ENCODE data around the gene RYR3. TPM values are rescaled to one million over a fixed set of nuclear protein-coding genes. Genes with fewer than 3 reads are reported as not detected.

Gene RYR3
- total RNA-seq, 1 donor from 2014 or later: 0.61 TPM

- Histone ChIP-seq H3K27me3 (no peaks in the 10 kb centered on the region), H3K4me3 (no peak overlapping the region), H3K9me3 (no peaks in the 10 kb centered on the region), H3K36me3 (no peaks in the 10 kb centered on the region), H3K4me1 (no peaks in the 10 kb centered on the region), H3K27ac (no peak overlapping the region)
- intact Hi-C loops (cut with DNase I): no loop called here
- DNase-seq: no peak
- ATAC-seq: no peak
- TF ChIP-seq, protein P1, sequence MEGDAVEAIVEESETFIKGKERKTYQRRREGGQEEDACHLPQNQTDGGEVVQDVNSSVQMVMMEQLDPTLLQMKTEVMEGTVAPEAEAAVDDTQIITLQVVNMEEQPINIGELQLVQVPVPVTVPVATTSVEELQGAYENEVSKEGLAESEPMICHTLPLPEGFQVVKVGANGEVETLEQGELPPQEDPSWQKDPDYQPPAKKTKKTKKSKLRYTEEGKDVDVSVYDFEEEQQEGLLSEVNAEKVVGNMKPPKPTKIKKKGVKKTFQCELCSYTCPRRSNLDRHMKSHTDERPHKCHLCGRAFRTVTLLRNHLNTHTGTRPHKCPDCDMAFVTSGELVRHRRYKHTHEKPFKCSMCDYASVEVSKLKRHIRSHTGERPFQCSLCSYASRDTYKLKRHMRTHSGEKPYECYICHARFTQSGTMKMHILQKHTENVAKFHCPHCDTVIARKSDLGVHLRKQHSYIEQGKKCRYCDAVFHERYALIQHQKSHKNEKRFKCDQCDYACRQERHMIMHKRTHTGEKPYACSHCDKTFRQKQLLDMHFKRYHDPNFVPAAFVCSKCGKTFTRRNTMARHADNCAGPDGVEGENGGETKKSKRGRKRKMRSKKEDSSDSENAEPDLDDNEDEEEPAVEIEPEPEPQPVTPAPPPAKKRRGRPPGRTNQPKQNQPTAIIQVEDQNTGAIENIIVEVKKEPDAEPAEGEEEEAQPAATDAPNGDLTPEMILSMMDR (IDR thresholded peaks at IDR 0.05): no peak
These were observed 329.2 kb downstream of the RYR3 start for GRCh38 chr15:33639978-33640377.

GRCh38 chr15:33641069-33641468 is 330.3 kb downstream of the RYR3 start:
- ATAC-seq: no peak
- H3K27ac ChIP-seq: no peak overlapping the region
- no peak overlapping the region for H3K4me3 ChIP-seq
- DNase-seq: no peak
- TF ChIP-seq, protein P1 (IDR thresholded peaks at IDR 0.05): no peak
- no peaks in the 10 kb centered on the region for H3K9me3 ChIP-seq
- H3K4me1 ChIP-seq: no peaks in the 10 kb centered on the region
- intact Hi-C loops (cut with DNase I): no loop called here
- no peaks in the 10 kb centered on the region for H3K36me3 ChIP-seq
- H3K27me3 ChIP-seq: no peaks in the 10 kb centered on the region

DNA sequence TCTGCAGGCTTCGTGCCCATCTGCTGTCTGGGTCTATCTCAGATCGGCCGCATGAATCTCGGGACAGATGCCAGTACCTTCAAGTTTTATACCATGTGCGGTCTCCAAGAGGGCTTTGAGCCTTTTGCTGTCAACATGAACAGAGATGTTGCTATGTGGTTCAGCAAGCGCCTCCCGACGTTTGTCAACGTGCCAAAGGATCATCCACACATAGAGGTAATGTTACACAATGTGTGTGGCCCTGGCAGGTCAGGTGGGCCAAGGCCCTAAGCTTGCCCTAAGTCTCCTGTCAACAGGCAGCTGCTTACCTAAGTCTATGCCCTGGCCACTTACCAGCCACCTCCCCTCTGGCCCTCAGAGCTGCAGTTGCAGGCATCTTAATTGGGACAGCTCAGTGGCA is 333.5 kb downstream of the RYR3 start:
- Histone ChIP-seq H3K9me3 (no peaks in the 10 kb centered on the region), H3K27me3 (no peaks in the 10 kb centered on the region), H3K4me1 (no peaks in the 10 kb centered on the region), H3K4me3 (no peak overlapping the region), H3K27ac (no peak overlapping the region), H3K36me3 (no peaks in the 10 kb centered on the region)
- TF ChIP-seq, protein P1 (IDR thresholded peaks at IDR 0.05): no peak
- no peak for DNase-seq
- no peak for ATAC-seq
- intact Hi-C loops (cut with DNase I): no loop called here

DNA sequence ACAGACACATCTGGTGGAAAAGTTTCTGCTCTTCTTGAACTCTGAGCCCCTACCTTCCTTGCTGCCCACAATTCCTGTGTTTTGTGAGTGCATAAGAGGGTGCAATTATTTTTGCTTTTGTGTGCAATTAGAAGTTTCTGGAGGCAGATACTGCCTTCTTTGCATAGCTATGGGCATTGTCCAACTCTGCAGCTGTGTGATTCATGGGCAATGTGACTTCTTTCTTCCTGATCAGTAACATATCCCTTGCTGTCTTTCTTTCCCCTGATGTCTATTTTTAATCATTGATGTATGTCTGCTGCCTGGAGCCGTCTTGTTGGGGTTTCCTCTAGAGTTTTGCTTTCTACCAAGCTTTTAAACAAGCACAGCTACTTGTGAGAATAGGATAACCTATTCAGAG is 336.0 kb downstream of the RYR3 start:
- H3K36me3 ChIP-seq: no peaks in the 10 kb centered on the region

DNA sequence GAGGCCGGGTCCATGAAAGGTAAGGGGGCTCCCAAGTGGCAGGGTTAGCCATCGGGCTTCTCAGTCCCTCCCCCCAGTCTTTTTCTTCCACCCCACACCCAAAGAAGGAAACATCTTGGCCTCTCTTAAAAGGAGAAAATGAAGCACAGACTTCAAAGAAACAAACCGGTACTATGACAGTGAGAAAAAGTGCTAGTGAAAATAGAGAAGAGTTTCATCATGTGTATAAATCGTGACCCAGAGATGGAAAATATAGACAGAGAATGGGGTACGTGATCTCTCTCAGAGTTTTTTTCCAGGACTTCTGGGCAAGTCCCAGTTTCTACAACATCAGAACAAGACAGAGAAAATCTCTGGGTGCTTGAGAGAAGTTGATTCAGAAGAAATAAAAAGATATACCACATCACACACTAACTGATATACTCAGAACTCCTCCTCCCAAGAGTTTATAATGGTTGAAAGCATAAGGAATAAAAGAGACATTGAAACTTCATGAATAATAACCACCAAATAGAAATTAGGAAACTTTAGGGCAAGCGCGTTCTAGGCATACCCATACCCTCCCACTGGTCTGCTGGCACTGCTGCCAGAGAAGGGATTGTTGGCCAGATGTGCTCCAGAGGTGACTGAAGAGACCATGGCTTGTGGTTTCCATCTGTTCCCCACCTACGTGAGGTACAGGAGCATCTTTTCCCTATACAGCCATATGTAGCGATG is 338.6 kb downstream of the RYR3 start:
- TF ChIP-seq, protein P1 (IDR thresholded peaks at IDR 0.05): no peak
- Histone ChIP-seq H3K4me1 (no peaks in the 10 kb centered on the region), H3K9me3 (no peaks in the 10 kb centered on the region), H3K36me3 (no peaks in the 10 kb centered on the region), H3K27me3 (no peaks in the 10 kb centered on the region), H3K4me3 (no peak overlapping the region), H3K27ac (no peak overlapping the region)
- ATAC-seq: no peak
- no peak for DNase-seq
- intact Hi-C loops (cut with DNase I): no loop called here

More for the DNA sequence above, 336.0 kb downstream of the RYR3 start:
- TF ChIP-seq, protein P1 (IDR thresholded peaks at IDR 0.05): no peak
- ATAC-seq (no peak), DNase-seq (no peak)
- Histone ChIP-seq H3K9me3 (no peaks in the 10 kb centered on the region), H3K4me3 (no peak overlapping the region), H3K27ac (no peak overlapping the region), H3K4me1 (no peaks in the 10 kb centered on the region), H3K27me3 (no peaks in the 10 kb centered on the region)
- intact Hi-C loops (cut with DNase I): no loop called here

DNA sequence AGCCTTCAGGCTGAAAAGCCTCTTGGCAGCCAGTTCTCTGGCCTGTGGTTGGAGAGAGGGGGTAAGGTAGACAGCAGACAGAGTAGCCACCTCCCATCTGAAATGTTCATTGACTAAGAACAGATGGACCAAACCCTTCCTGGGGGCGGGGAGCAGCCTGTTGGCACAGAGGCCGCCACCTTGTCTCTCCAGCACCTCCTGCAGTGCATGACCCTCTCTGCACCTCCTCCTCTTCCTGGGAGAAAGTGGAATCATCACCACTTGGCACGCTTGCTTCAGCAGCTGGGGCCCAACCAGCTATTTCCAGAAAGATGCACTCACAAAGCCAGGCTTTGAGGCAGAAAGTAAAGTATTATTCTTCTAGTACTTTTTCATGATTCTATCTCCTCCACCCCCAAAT is 344.1 kb downstream of the RYR3 start:
- no peaks in the 10 kb centered on the region for H3K27me3 ChIP-seq
- DNase-seq: no peak

More for the DNA sequence above, 344.1 kb downstream of the RYR3 start:
- Histone ChIP-seq H3K27ac (no peak overlapping the region), H3K4me1 (no peaks in the 10 kb centered on the region), H3K9me3 (no peaks in the 10 kb centered on the region), H3K36me3 (no peaks in the 10 kb centered on the region), H3K4me3 (no peak overlapping the region)
- intact Hi-C loops (cut with DNase I): no loop called here
- ATAC-seq: no peak
- TF ChIP-seq, protein P1 (IDR thresholded peaks at IDR 0.05): no peak

Measured in upper lobe of right lung (tissue), 1 donor.